Measurements from ENCODE around the gene SLC25A25. TPM values are rescaled to one million over a fixed set of nuclear protein-coding genes. Genes with fewer than 3 reads are reported as not detected.

Gene SLC25A25
- total and polyA plus RNA-seq, 12 donors, result 2.3 to 20.7 (median 6.8) TPM

GRCh38 chr9:128094950-128095544, 27.0 kb downstream of the SLC25A25 start:
- peaks cover 24 to 96% (median 72%) of the 10 kb centered on the region in 9 donors for H3K4me1 ChIP-seq
- no peak overlapping the region for H3K4me3 ChIP-seq
- no peaks in the 10 kb centered on the region for H3K36me3 ChIP-seq
- WGBS, 2 donors, result 83 to 86% methylated on average over 11 of the region's 11 CpGs
- DNase-seq, result no peak
- intact Hi-C loops (cut with DNase I), result loop anchor here in 1 of 10 donors (1.0 kb wide), 1 partner anchor 27 kb away; the partner anchor contains the start of gene SLC25A25
- H3K27me3 ChIP-seq, result no peaks in the 10 kb centered on the region
- no peak for ATAC-seq
- H3K9me3 ChIP-seq, result no peaks in the 10 kb centered on the region
- H3K27ac ChIP-seq, result peak overlapping the region; percentile 44 to 97 (median 86)
- TF ChIP-seq CTCF (IDR thresholded peaks at IDR 0.05), result no peak

GRCh38 chr9:128096616-128097536, 28.8 kb downstream of the SLC25A25 start:
- Histone ChIP-seq H3K27ac (peak overlapping the region in 8 of 10 donors; percentile 82 to 97 (median 92)), H3K36me3 (peaks cover 0 to 17% (median 6%) of the 10 kb centered on the region in 9 donors), H3K27me3 (no peaks in the 10 kb centered on the region), H3K9me3 (no peaks in the 10 kb centered on the region), H3K4me1 (peaks cover 35 to 100% (median 76%) of the 10 kb centered on the region in 9 donors), H3K4me3 (no peak overlapping the region)
- DNase-seq (no peak), ATAC-seq (no peak)
- intact Hi-C loops (cut with DNase I), result no loop called here
- 82 to 83% methylated on average over 19 of the region's 19 CpGs for WGBS, 2 donors
- TF ChIP-seq CTCF (IDR thresholded peaks at IDR 0.05), result no peak

DNA sequence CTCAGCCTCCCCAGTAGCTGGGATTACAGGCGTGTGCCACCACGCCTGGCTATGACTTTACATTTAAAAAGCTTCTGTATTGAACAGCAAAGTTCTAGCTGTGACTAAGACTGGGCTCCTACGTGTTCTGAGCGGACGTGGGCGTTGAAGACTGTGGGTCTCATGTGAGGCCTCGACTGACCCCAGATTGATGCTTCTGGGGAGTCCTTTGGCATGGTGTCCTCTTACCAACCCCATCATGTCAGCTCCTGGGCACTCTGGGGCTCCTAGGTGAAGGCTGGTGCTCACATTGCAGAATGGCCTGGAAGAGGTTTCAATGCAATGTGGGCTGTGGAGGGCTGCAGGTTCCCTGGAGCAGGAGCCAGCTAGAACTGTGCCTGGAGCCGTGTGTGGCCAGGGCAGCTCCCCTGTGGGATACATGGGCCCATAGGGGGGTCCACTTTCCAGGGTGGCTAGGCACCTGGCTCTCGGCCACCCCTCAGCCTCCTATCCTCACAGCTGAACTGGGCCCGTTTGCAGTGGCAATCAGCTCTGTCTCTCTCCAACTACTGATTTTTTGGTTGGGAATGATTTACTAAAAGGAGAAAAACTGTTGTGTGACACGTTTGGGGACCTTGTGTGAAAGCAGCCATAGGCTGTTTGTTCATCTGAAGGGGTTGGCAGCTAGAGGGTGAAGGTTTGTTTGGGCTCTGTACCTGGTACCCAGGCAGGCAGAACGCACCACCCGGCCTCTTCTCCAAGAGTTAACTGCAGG, 29.7 kb downstream of the SLC25A25 start:
- no peaks in the 10 kb centered on the region for H3K27me3 ChIP-seq
- H3K4me3 ChIP-seq, result peak overlapping the region in 8 of 10 donors; percentile 37 to 61 (median 57)
- H3K9me3 ChIP-seq, result no peaks in the 10 kb centered on the region
- 59 to 65% methylated on average over 13 of the region's 13 CpGs for WGBS, 2 donors
- peak in 1 of 8 donors; percentile 9 for ATAC-seq
- no peak for TF ChIP-seq CTCF (IDR thresholded peaks at IDR 0.05)
- intact Hi-C loops (cut with DNase I), result no loop called here
- H3K4me1 ChIP-seq, result peaks cover 41 to 97% (median 77%) of the 10 kb centered on the region in 9 donors
- no peak for DNase-seq
- H3K27ac ChIP-seq, result peak overlapping the region; percentile 70 to 97 (median 91)
- peaks cover 0 to 26% (median 10%) of the 10 kb centered on the region in 9 donors for H3K36me3 ChIP-seq
